Suprapubic skin (tissue), 4 donors: ENCODE data around the gene TTL. TPM values are rescaled to one million over a fixed set of nuclear protein-coding genes. Genes with fewer than 3 reads are reported as not detected.
A peak's percentile ranks its signal among the peaks of the same experiment; 100 is the strongest.
"Not testable (repeated sequence)": the region's sequence is repeated elsewhere in the genome, so short reads cannot be mapped to it uniquely, and the experiment has no call there.

ENCODE experiments used
- DNase-seq, 2 donors: peaks; one replicate each; pipeline ENCODE4 v3.0.0-alpha.2; 2019; ENCODE audit warnings: low spot score in 2 of 2
- H3K27ac ChIP-seq: fragments of 200-600 bp; sonication (generic); one replicate; pipeline ENCODE4 v1.5.1; 2019
- H3K27me3 ChIP-seq: fragments of 200-600 bp; sonication (generic); one replicate; pipeline ENCODE4 v1.5.1; 2019
- H3K36me3 ChIP-seq: fragments of 200-600 bp; sonication (generic); one replicate; pipeline ENCODE4 v1.5.1; 2019
- H3K4me1 ChIP-seq: fragments of 200-600 bp; sonication (generic); one replicate; pipeline ENCODE4 v1.5.1; 2019
- H3K4me3 ChIP-seq: fragments of 200-600 bp; sonication (generic); one replicate; pipeline ENCODE4 v1.5.1; 2019; ENCODE audit warnings: mild to moderate bottlenecking
- H3K9me3 ChIP-seq: fragments of 200-600 bp; sonication (generic); one replicate; pipeline ENCODE4 v1.5.1; 2019
- EP300 ChIP-seq: sonication (generic); formaldehyde crosslinking; IDR thresholded peaks from one replicate; pipeline ENCODE4 v1.6.1; 2017; ENCODE audit warnings: antibody characterized with exemption
- POLR2A ChIP-seq, 2 donors: fragments of 450-650 bp; IDR thresholded peaks; one replicate each; pipeline ENCODE4 v1.6.1; 2017; ENCODE audit warnings: antibody characterized with exemption in 2 of 2, mild to moderate bottlenecking in 2 of 2, moderate library complexity in 2 of 2
- POLR2AphosphoS5 ChIP-seq, 3 donors: sonication (generic); formaldehyde crosslinking; IDR thresholded peaks; one replicate each; pipeline ENCODE4 v1.6.1; 2017; ENCODE audit warnings: antibody characterized with exemption in 3 of 3
- WGBS: methylation state at CpG from one replicate; pipeline ENCODE4 v1.1.5; 2018; 5-methylcytosine and 5-hydroxymethylcytosine counted together
- total RNA-seq, 4 donors: library from RNA; depleted of rRNA; stranded (reverse); fragments of >200 nt; gene quantifications; one replicate each; pipeline ENCODE4 v1.1.0, GENCODE V29; 2016
- TF ChIP-seq, protein P1 (sequence below), 2 donors: fragments of 200-600 bp in 1 of 2; fragments of 450-650 bp in 1 of 2; sonication (generic) in 1 of 2; IDR thresholded peaks; one replicate each; pipeline ENCODE4 v1.5.1; 2016 to 2019; ENCODE audit warnings: antibody characterized with exemption in 2 of 2, mild to moderate bottlenecking in 1 of 2, moderate library complexity in 1 of 2

TTL gene
- total RNA-seq, 4 donors from 2014 or later: 25.9 to 43.7 (median 32.0) TPM

DNA sequence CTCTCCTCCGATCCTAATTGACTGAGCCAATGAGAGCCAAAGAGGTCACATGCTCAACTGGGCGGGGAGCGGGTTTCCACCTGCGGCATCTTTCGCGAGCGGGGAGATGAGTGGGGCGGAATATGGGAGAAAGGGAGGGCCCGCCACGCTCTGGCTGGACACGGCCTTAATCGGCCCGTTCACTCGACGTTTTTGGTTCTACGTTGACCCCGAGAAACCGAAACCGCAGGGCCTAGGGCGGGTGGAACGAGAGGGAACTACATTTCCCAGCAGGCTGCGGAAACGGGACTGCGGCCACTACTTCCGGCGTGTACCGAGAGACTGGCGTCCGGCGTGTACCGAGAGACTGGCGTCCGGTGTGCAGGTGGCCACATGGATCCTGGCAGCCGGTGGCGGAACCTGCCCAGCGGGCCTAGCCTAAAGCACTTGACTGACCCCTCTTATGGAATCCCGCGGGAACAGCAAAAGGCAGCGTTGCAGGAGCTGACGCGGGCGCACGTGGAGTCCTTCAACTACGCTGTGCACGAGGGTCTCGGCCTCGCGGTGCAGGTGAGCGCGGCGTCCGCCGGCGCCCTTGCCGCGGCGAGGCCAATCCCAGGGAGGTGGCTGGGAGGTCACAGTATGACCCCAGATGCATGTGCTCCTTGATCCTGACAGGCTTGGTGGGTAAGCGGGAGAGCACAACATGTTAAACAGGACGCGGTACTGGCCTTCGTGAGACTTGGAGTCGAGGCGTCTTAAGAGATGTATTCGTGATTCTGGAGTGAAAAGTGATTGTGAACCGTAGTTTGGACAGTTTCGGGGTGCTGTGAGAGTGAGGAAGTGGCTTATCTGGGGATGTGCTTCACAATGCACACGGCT lies 60.4 kb downstream of the TTL start, which contains the start of gene POLR1B:
TSS of gene POLR1B (plus strand) at position 343 of the 861 bp plus-strand sequence. CDS start at position 373, 30 bp downstream.
- peak; percentile 81 to 89 for DNase-seq
- TF ChIP-seq POLR2AphosphoS5 (IDR thresholded peaks at IDR 0.05) (peak in 1 of 3 donors; percentile 33), POLR2A (IDR thresholded peaks at IDR 0.05) (no peak)
- TF ChIP-seq, protein P1, sequence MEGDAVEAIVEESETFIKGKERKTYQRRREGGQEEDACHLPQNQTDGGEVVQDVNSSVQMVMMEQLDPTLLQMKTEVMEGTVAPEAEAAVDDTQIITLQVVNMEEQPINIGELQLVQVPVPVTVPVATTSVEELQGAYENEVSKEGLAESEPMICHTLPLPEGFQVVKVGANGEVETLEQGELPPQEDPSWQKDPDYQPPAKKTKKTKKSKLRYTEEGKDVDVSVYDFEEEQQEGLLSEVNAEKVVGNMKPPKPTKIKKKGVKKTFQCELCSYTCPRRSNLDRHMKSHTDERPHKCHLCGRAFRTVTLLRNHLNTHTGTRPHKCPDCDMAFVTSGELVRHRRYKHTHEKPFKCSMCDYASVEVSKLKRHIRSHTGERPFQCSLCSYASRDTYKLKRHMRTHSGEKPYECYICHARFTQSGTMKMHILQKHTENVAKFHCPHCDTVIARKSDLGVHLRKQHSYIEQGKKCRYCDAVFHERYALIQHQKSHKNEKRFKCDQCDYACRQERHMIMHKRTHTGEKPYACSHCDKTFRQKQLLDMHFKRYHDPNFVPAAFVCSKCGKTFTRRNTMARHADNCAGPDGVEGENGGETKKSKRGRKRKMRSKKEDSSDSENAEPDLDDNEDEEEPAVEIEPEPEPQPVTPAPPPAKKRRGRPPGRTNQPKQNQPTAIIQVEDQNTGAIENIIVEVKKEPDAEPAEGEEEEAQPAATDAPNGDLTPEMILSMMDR (IDR thresholded peaks at IDR 0.05): no peak

DNA sequence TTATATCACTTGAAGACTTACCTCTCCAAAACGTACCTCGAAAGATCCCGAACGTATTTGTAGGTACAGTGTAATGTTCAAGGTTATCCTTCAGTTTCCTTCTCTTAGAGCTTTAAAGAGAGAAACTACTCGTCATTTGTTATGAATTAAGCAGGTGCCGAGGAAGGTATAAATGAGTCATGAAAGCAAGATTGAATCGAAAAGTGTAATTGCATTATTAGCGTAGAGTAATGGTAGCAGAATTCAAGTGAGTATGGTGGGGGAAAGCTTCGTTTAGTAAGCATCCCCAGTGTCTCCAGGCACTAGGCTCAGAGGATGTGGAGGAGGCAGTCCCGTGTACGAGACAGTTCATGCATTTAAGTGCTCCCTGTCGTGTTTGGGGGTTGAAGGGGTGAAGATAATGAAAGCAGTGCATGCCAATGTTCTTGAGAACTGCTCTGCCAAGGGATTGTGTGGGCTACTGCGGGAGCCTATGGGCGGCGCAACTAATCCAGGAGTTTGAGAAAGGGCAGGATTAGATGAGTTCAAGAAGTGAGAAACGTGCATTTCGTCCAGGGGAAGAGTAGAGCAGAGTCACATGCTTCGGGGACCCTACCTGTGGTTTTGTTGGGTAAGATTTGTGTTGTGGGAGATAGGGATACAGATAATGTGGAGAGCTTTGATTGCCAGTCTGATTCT lies 61.2 kb downstream of the TTL start:
- peak overlapping the region; percentile 95 for H3K4me3 ChIP-seq
- H3K27me3 ChIP-seq: no peaks in the 10 kb centered on the region
- TF ChIP-seq, protein P1 (IDR thresholded peaks at IDR 0.05): no peak
- TF ChIP-seq EP300: no peak
- no peak for TF ChIP-seq POLR2AphosphoS5 (IDR thresholded peaks at IDR 0.05)
- TF ChIP-seq POLR2A (IDR thresholded peaks at IDR 0.05): no peak
- peak overlapping the region; percentile 85 for H3K27ac ChIP-seq
- no peaks in the 10 kb centered on the region for H3K9me3 ChIP-seq
- H3K36me3 ChIP-seq: peaks cover 13% of the 10 kb centered on the region
- H3K4me1 ChIP-seq: peaks cover 31% of the 10 kb centered on the region
- DNase-seq: no peak
- WGBS: 8% methylated on average over 18 of the region's 18 CpGs

More for the DNA sequence above, 60.4 kb downstream of the TTL start, which contains the start of gene POLR1B:
- under 1% methylated on average over 65 of the region's 67 CpGs for WGBS
- Histone ChIP-seq H3K27me3 (no peaks in the 10 kb centered on the region), H3K9me3 (no peaks in the 10 kb centered on the region), H3K36me3 (peaks cover 6% of the 10 kb centered on the region), H3K4me3 (peak within 1 kb of the TSS; percentile 95), H3K27ac (peak within 1 kb of the TSS; percentile 85), H3K4me1 (peaks cover 29% of the 10 kb centered on the region)

DNA sequence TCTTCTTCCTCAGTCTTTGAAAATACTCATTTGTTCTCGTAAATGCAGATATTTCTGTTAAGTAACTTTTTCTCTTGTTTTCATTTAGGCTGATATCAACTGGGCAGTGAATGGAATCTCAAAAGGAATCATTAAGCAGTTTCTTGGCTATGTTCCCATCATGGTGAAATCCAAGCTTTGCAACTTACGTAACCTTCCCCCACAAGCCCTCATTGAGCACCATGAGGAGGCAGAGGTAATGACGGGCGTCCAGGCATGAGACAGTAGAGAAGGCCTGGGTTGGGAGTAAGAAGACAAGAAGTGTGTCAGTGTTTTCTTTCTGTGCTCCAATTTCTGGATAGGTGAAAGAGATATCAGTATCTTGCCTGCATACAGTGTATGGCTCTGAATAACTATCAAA lies 65.4 kb downstream of the TTL start:
- Histone ChIP-seq H3K36me3 (peaks cover 49% of the 10 kb centered on the region), H3K27me3 (no peaks in the 10 kb centered on the region), H3K9me3 (no peaks in the 10 kb centered on the region), H3K4me1 (peaks cover 23% of the 10 kb centered on the region), H3K27ac (no peak overlapping the region), H3K4me3 (no peak overlapping the region)
- WGBS: 87% methylated on average over 4 of the region's 4 CpGs
- no peak for DNase-seq
- TF ChIP-seq POLR2A (IDR thresholded peaks at IDR 0.05) (no peak), EP300 (no peak), POLR2AphosphoS5 (IDR thresholded peaks at IDR 0.05) (no peak)
- TF ChIP-seq, protein P1 (IDR thresholded peaks at IDR 0.05): no peak

DNA sequence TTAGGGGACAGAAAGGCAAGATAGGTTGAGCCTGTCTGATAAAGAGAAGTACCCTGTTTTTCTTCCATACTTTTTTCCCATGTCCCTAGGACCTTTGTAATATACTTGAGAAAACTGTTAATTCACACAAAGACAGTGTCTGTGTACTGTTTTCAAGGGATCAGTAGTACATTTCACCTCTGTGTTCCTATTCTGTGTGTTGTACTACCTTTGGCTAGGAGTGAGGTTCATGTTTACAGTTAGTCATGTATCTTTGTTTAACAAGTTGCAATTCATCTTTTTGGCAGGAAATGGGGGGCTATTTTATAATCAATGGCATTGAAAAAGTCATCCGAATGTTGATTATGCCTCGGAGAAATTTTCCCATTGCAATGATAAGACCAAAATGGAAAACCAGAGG lies 67.0 kb downstream of the TTL start:
- DNase-seq: no peak
- Histone ChIP-seq H3K27me3 (no peaks in the 10 kb centered on the region), H3K9me3 (no peaks in the 10 kb centered on the region), H3K4me1 (peaks cover 7% of the 10 kb centered on the region), H3K4me3 (no peak overlapping the region), H3K36me3 (peaks cover 64% of the 10 kb centered on the region), H3K27ac (no peak overlapping the region)
- 94% methylated on average over 2 of the region's 2 CpGs for WGBS
- TF ChIP-seq, protein P1 (IDR thresholded peaks at IDR 0.05): no peak
- TF ChIP-seq EP300: no peak
- TF ChIP-seq POLR2AphosphoS5 (IDR thresholded peaks at IDR 0.05): no peak
- no peak for TF ChIP-seq POLR2A (IDR thresholded peaks at IDR 0.05)

DNA sequence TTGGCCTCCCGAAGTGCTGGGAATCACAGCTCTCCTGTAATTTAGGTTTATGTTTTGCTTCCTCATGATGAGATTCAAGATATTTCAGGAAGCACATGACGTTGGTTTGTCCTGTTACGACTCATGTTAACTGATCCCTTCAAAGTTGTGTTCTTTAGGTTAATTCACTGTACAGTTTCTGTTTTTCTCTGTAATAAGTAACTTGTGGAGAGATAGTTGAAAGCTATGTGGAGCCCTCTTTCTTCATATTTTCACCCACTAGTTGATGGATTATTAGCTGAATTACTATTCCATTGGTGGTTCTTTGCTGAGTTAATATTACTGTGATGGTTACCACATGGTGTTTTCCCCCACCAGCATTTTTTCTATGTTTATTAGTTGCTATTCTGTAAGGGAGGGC lies 84.1 kb downstream of the TTL start:
- no peak for DNase-seq
- H3K27me3 ChIP-seq: no peaks in the 10 kb centered on the region
- WGBS: 79% methylated on average over 3 of the region's 3 CpGs
- TF ChIP-seq POLR2A (IDR thresholded peaks at IDR 0.05) (no peak), POLR2AphosphoS5 (IDR thresholded peaks at IDR 0.05) (no peak), EP300 (no peak)
- TF ChIP-seq, protein P1 (IDR thresholded peaks at IDR 0.05): no peak
- no peak overlapping the region for H3K4me3 ChIP-seq
- no peaks in the 10 kb centered on the region for H3K4me1 ChIP-seq
- H3K27ac ChIP-seq: no peak overlapping the region
- peaks cover 95% of the 10 kb centered on the region for H3K36me3 ChIP-seq
- H3K9me3 ChIP-seq: no peaks in the 10 kb centered on the region

DNA sequence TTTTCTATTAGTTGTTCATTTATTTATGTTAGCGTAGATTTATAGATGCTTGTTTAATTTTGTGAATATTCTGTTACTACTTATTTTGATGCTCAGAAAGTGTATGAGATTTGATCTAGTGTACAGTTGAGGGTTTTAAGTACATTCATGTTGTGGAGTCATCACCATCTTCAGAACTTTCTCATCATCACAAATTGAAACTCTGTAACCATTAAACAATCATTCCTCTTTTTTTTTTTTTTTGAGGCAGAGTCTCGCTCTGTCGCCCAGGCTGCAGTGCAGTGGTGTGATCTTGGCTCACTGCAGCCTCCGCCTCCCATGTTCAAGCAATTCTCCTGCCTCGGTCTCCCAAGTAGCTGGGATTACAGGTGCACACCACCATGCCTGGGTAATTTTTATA lies 84.6 kb downstream of the TTL start:
- not testable (repeated sequence) for H3K27ac ChIP-seq, H3K9me3 ChIP-seq, H3K4me1 ChIP-seq, DNase-seq, H3K27me3 ChIP-seq, H3K4me3 ChIP-seq
- peaks cover 95% of the 10 kb centered on the region for H3K36me3 ChIP-seq
- 96% methylated on average over 5 of the region's 5 CpGs for WGBS
